ENCODE results near the gene MED12L.

The MED12L gene

DNA sequence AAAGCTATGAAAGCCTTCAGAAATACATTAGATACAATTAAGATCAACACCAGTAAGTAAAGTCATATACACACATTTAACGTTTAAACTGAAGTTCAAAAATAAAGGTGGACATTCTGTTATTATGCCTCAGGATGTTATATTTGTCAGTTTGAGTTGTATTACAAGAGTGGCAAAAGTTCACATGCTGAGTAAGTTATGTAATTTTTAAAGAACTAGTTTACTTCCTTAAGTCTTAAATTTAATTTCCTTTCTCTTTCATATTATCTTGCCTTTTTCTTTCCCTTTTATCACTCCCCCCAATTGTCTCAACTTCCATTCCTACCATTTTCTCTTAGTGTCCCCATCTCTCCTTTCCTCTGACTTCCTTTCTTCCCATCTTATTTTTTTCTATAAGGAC is 236.1 kb downstream of the MED12L start:
- TF ChIP-seq, protein P1, sequence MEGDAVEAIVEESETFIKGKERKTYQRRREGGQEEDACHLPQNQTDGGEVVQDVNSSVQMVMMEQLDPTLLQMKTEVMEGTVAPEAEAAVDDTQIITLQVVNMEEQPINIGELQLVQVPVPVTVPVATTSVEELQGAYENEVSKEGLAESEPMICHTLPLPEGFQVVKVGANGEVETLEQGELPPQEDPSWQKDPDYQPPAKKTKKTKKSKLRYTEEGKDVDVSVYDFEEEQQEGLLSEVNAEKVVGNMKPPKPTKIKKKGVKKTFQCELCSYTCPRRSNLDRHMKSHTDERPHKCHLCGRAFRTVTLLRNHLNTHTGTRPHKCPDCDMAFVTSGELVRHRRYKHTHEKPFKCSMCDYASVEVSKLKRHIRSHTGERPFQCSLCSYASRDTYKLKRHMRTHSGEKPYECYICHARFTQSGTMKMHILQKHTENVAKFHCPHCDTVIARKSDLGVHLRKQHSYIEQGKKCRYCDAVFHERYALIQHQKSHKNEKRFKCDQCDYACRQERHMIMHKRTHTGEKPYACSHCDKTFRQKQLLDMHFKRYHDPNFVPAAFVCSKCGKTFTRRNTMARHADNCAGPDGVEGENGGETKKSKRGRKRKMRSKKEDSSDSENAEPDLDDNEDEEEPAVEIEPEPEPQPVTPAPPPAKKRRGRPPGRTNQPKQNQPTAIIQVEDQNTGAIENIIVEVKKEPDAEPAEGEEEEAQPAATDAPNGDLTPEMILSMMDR (IDR thresholded peaks at IDR 0.05; ENCODE audit: low read depth, low read length) = no peak
- Histone ChIP-seq H3K27me3 (no peaks in the 10 kb centered on the region), H3K9me3 (no peaks in the 10 kb centered on the region), H3K4me1 (no peaks in the 10 kb centered on the region; the same call in 1 of the 2 replicates), H3K36me3 (no peaks in the 10 kb centered on the region), H3K4me3 (ENCODE audit: low read depth, low read length) (no peak overlapping the region)
- DNase-seq = no peak

DNA sequence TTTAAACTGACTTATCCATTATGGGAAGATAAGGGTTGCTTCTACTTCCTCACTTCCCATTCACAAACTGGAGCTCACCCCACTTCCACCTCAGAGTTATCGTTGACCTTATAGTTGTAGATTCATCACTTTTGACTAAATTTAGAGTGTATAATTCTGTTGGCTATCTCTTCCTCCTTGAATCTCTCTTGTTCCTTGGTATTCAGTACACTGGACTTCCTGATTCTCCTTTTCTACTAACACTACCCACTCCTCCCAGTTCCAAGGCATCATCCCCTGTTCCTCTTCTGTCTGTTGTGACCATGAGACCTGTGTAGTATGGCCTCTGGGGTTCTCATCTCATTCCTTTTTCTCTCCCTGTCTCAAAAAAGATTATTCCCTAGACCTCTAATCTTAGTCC is 237.0 kb downstream of the MED12L start:
- no peaks in the 10 kb centered on the region; the same call in 1 of the 2 replicates for H3K4me1 ChIP-seq
- no peaks in the 10 kb centered on the region for H3K9me3 ChIP-seq
- H3K27me3 ChIP-seq = no peaks in the 10 kb centered on the region
- no peak for DNase-seq
- TF ChIP-seq, protein P1 (IDR thresholded peaks at IDR 0.05; ENCODE audit: low read depth, low read length) = no peak
- H3K36me3 ChIP-seq = no peaks in the 10 kb centered on the region
- no peak overlapping the region for H3K4me3 ChIP-seq (ENCODE audit: low read depth, low read length)

DNA sequence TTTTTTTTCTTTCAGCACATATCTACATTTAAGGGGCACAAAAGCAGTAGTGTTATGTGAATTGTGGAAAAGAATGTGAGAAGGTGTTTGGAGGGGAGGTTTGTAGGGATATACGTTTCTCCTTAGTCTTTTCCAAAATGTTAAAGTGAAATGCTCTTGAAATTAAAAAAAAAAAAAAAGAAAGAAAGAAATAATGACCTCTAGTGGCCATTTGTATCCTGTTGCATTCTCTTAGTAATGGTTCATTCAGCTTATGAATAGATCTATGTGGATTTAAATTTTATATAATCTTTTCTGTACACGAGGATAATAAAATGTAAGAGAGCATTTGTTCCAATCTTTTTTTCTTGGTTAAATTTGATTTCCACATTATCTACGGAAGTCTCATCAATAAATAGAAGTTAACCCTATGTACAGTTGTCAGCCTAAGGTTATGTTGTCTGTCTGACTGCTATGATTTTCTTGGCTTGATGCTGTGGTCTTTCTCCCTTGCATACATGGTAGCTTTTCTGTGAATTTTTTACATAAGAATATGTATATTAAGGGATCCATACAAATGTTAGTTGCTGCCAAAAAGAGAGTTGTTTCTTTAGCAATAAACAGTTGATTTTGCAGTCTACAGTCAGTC is 242.2 kb downstream of the MED12L start:
- TF ChIP-seq, protein P1 (IDR thresholded peaks at IDR 0.05; ENCODE audit: low read depth, low read length) = peak; percentile 45; the same call in 1 of the 2 replicates
- Histone ChIP-seq H3K36me3 (no peaks in the 10 kb centered on the region), H3K9me3 (no peaks in the 10 kb centered on the region), H3K4me1 (no peaks in the 10 kb centered on the region), H3K4me3 (ENCODE audit: low read depth, low read length) (no peak overlapping the region), H3K27me3 (no peaks in the 10 kb centered on the region)
- DNase-seq = no peak

DNA sequence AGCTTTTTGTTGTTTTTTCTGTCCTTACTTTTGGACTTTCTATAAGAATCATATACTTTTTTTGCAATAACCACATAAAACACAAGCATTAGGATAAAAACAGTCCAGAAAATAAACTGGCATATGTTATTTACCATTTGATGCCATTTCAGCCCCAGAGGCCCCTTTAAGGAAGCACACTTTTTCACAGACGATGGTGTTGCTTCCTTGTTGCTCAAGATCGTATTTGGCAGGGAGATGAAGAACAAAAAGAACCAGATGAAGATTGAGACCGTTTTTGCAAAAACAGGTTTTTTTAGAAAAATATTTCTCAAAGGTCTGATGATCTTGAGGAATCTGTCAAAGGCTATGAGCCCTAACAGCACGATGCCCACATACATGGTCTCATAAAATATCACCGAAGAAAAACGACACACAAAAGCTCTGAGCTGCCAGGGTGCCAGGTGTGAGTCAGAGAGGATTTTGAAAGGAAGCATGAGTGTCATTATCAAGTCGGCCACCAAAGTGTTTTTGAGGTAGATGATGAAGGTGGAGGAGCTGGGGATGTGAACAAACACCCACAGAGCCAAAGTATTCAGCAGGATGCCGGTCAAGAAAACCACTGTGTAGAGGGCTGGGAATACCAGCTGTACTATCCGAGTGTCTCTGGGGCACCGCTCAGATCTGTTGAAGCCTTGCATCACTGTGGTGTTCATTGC is 243.0 kb downstream of the MED12L start:
- H3K36me3 ChIP-seq = no peaks in the 10 kb centered on the region
- H3K4me3 ChIP-seq (ENCODE audit: low read depth, low read length) = no peak overlapping the region
- no peaks in the 10 kb centered on the region for H3K4me1 ChIP-seq
- DNase-seq = no peak
- H3K27me3 ChIP-seq = no peaks in the 10 kb centered on the region
- TF ChIP-seq, protein P1 (IDR thresholded peaks at IDR 0.05; ENCODE audit: low read depth, low read length) = no peak
- no peaks in the 10 kb centered on the region for H3K9me3 ChIP-seq

DNA sequence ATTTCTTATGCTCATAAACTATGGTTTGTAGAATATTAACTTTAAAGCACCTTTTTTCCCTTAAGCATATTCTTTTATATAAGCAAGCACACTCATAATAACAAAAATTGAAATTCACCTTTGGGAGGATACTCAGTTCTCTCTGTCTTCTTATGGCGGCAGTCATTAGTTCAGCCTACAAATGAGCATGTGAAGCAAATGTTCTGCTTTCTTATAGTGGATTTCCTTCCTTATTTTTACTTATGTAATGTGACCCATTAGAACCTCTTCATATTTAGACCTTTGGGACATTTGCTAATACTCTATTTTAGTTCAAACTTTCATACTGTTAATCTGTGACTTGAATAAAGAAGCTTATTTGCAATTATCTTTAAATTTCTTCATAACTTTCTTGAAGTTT is 243.9 kb downstream of the MED12L start, which contains the start of gene P2RY13:
P2RY13 (minus strand) TSS at position 187 of the 400 bp plus-strand sequence; CDS start at position 166, 21 bp downstream.
- H3K27me3 ChIP-seq = no peaks in the 10 kb centered on the region
- no peaks in the 10 kb centered on the region for H3K9me3 ChIP-seq
- TF ChIP-seq, protein P1 (IDR thresholded peaks at IDR 0.05; ENCODE audit: low read depth, low read length) = no peak
- no peaks in the 10 kb centered on the region for H3K4me1 ChIP-seq
- no peak for DNase-seq
- H3K4me3 ChIP-seq (ENCODE audit: low read depth, low read length) = no peak within 1 kb of the TSS
- H3K36me3 ChIP-seq = no peaks in the 10 kb centered on the region

DNA sequence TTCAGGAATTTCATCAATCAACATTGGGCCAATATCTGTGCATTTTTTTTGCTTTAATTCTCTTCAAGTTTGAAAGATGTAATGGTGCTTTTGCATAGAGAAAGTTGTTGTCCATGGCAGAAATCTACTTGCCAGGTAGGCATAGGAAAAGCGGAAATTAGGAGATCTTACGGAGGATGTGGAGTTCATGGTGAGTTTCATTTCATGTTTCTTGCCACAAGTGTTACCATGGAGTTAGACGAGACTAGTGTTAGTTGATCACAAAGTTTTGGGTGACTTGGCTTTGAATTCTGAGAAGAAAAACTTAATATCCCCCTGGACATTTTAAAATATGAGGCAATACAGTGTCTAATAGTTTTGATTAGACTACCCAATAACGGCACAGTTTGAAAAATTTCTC is 244.9 kb downstream of the MED12L start:
- TF ChIP-seq, protein P1 (IDR thresholded peaks at IDR 0.05; ENCODE audit: low read depth, low read length) = no peak
- Histone ChIP-seq H3K36me3 (no peaks in the 10 kb centered on the region), H3K4me3 (ENCODE audit: low read depth, low read length) (no peak overlapping the region), H3K4me1 (no peaks in the 10 kb centered on the region), H3K9me3 (no peaks in the 10 kb centered on the region), H3K27me3 (no peaks in the 10 kb centered on the region)
- no peak for DNase-seq
